OCI-LY1 (cell line): ENCODE data around the gene CELA3B.
"Not testable (repeated sequence)": the region's sequence is repeated elsewhere in the genome, so short reads cannot be mapped to it uniquely, and the experiment has no call there.

Experiments used
- EZH2 ChIP-seq: fragments of 200-600 bp; sonication (generic), shearing (Covaris generic); IDR thresholded peaks from 2 replicates; pipeline ENCODE4 v1.8.0; 2017; ENCODE audit warnings: borderline replicate concordance, mixed run types, mild to moderate bottlenecking, antibody characterized with exemption, low read length, moderate library complexity, mixed read lengths
- TF ChIP-seq, protein P1 (sequence below): fragments of 200-600 bp; sonication (generic), shearing (Covaris generic); IDR thresholded peaks from 2 replicates; pipeline ENCODE4 v1.5.1; 2017; ENCODE audit warnings: mild to moderate bottlenecking, antibody characterized with exemption, low read length, moderate library complexity, mixed read lengths

- not testable (repeated sequence) for TF ChIP-seq EZH2
- TF ChIP-seq, protein P1, sequence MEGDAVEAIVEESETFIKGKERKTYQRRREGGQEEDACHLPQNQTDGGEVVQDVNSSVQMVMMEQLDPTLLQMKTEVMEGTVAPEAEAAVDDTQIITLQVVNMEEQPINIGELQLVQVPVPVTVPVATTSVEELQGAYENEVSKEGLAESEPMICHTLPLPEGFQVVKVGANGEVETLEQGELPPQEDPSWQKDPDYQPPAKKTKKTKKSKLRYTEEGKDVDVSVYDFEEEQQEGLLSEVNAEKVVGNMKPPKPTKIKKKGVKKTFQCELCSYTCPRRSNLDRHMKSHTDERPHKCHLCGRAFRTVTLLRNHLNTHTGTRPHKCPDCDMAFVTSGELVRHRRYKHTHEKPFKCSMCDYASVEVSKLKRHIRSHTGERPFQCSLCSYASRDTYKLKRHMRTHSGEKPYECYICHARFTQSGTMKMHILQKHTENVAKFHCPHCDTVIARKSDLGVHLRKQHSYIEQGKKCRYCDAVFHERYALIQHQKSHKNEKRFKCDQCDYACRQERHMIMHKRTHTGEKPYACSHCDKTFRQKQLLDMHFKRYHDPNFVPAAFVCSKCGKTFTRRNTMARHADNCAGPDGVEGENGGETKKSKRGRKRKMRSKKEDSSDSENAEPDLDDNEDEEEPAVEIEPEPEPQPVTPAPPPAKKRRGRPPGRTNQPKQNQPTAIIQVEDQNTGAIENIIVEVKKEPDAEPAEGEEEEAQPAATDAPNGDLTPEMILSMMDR = not testable (repeated sequence)
Observed at GRCh38 chr1:22002461-22002860, 25.6 kb downstream of the CELA3B start.
